IMR-90 (cell line): ENCODE data around the gene ZNF582.

Source experiments
- BHLHE40 ChIP-seq: fragments of 150-350 bp; IDR thresholded peaks from 2 replicates; pipeline ENCODE4 v1.6.1; 2016; ENCODE audit warnings: mild to moderate bottlenecking, low read depth, low read length
- CEBPB ChIP-seq: IDR thresholded peaks from 2 replicates; pipeline ENCODE4 v1.6.1; 2012; ENCODE audit warnings: low read depth, low read length, improper control_type of control experiment
- CTCF ChIP-seq: conservative IDR thresholded peaks from 2 replicates; pipeline ENCODE4 v1.5.1; 2012; ENCODE audit warnings: mild to moderate bottlenecking, low read depth, low read length, improper control_type of control experiment
- ELK1 ChIP-seq: fragments of 150-350 bp; IDR thresholded peaks from 2 replicates; pipeline ENCODE4 v1.6.1; 2016; ENCODE audit warnings: low read depth, mild to moderate bottlenecking, low read length, moderate library complexity, borderline replicate concordance
- FOS ChIP-seq: fragments of 150-350 bp; IDR thresholded peaks from 2 replicates; pipeline ENCODE4 v1.6.1; 2016; ENCODE audit warnings: low read depth, low read length
- MAFK ChIP-seq: IDR thresholded peaks from 2 replicates; pipeline ENCODE4 v1.6.1; 2012; ENCODE audit warnings: low read depth, low read length, improper control_type of control experiment
- POLR2A ChIP-seq: IDR thresholded peaks from 2 replicates; pipeline ENCODE4 v1.6.1; 2012; ENCODE audit warnings: mild to moderate bottlenecking, low read depth, low read length
- RAD21 ChIP-seq: IDR thresholded peaks from 2 replicates; pipeline ENCODE4 v1.6.1; 2012; ENCODE audit warnings: low read length, improper control_type of control experiment
- RFX5 ChIP-seq: IDR thresholded peaks from 2 replicates; pipeline ENCODE4 v1.8.0; 2012; ENCODE audit warnings: low read depth, mild to moderate bottlenecking, low read length, moderate library complexity
- USF2 ChIP-seq: fragments of 150-350 bp; IDR thresholded peaks from 2 replicates; pipeline ENCODE4 v1.6.1; 2017; ENCODE audit warnings: mild to moderate bottlenecking, antibody characterized with exemption, low read length, low read depth

GRCh38 chr19:56333506-56333905 is 59.8 kb downstream of the ZNF582 start:
- TF ChIP-seq MAFK = no peak
- peak; percentile 74 for TF ChIP-seq CTCF
- TF ChIP-seq POLR2A = 0 out of 2 replicates have a peak, but pooled peaks have one; percentile 27
- no peak for TF ChIP-seq ELK1
- TF ChIP-seq RAD21 = peak; percentile 87
- no peak for TF ChIP-seq CEBPB
- no peak for TF ChIP-seq BHLHE40
- no peak for TF ChIP-seq RFX5
- no peak for TF ChIP-seq FOS
- no peak for TF ChIP-seq USF2
